ENCODE data around the gene MISFA.

The MISFA gene

DNA sequence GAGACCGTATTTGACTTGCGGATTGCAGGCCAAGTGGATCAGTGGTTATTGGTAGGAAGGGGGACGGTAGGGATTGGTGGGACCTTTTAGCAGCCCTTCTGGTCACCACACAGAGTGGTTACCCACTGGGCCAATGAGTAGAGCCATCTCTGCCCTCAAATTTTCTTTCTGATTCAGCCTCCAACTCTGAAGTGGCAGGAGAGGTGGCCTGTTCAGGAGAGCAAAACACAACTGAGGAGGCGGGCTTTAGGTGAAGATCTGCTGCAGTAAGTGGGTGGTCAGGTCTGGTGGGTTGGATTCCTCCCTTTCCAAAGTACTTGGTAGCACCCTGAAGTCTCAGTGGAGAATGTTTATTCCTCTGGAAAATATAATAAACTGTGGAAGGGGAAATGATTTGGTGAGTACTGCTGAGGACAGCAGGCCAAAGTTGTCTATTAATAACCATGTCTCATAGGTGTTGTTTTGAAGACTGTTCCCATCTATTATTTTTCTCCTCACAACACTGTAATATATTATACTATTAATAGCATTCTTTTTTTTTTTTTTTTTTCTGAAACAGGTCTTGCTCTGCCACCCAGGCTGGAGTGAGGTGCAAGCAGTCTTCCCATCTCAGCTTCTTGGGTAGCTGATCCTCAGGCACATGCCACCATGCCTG is 1.5 kb downstream of the MISFA start:
- TF ChIP-seq POLR2A (IDR thresholded peaks at IDR 0.05; ENCODE audit: low read depth, low read length) = no peak
- DNase-seq (ENCODE audit: insufficient read length, low spot score) = no peak
- FAIRE-seq = no peak

- TF ChIP-seq POLR2A (IDR thresholded peaks at IDR 0.05; ENCODE audit: low read depth, low read length) = no peak
- DNase-seq (ENCODE audit: insufficient read length, low spot score) = no peak
- no peak for FAIRE-seq
Measured at GRCh38 chr11:18608376-18608775, 8.8 kb downstream of the MISFA start.

- DNase-seq (ENCODE audit: insufficient read length, low spot score) = no peak
Measured at GRCh38 chr11:18611196-18611595, 11.6 kb downstream of the MISFA start.

DNA sequence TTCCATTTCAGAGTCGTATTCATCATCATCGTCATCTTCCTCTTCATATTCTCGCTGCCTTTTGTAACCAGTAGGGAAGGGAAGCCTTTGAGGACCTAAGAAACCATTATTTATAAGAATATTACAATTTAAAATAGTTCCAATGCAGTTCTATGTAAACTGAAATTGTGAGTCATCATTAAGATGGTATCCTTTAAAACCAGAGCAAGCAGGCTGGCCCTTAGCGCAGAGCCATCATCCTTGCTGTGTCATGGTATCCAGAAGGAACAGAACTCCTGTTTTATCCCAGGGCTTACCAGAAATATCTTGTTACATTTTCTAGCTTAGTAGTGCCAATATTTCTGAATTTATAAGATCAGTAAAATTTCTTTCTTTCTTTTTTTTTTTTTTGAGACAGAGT is 12.8 kb downstream of the MISFA start:
- no peak for TF ChIP-seq POLR2A (IDR thresholded peaks at IDR 0.05; ENCODE audit: low read depth, low read length)
- no peak for DNase-seq (ENCODE audit: insufficient read length, low spot score)
- no peak for FAIRE-seq

More at GRCh38 chr11:18611196-18611595, 11.6 kb downstream of the MISFA start:
- TF ChIP-seq POLR2A (IDR thresholded peaks at IDR 0.05; ENCODE audit: low read depth, low read length) = no peak
- FAIRE-seq = no peak

DNA sequence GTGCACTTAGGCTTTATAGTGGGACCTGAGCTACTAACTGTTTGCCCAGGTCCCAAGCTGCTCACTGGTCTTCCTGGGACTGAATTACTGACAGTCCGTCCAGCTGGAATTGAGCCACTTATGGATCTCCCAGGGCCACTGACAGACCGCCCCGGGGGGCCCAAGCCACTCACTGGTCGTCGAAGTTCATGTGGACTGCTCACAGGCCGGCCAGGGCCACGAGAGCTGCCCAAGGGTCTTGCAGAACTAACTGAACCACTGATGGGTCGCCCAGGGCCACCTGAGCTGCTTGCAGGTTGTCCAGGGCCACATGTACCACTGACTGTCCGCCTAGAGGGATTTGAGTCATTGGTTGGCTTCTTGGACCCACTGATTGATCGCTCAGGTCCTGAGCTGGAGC is 15.1 kb downstream of the MISFA start:
- FAIRE-seq = no peak
- no peak for DNase-seq (ENCODE audit: insufficient read length, low spot score)
- no peak for TF ChIP-seq POLR2A (IDR thresholded peaks at IDR 0.05; ENCODE audit: low read depth, low read length)

DNA sequence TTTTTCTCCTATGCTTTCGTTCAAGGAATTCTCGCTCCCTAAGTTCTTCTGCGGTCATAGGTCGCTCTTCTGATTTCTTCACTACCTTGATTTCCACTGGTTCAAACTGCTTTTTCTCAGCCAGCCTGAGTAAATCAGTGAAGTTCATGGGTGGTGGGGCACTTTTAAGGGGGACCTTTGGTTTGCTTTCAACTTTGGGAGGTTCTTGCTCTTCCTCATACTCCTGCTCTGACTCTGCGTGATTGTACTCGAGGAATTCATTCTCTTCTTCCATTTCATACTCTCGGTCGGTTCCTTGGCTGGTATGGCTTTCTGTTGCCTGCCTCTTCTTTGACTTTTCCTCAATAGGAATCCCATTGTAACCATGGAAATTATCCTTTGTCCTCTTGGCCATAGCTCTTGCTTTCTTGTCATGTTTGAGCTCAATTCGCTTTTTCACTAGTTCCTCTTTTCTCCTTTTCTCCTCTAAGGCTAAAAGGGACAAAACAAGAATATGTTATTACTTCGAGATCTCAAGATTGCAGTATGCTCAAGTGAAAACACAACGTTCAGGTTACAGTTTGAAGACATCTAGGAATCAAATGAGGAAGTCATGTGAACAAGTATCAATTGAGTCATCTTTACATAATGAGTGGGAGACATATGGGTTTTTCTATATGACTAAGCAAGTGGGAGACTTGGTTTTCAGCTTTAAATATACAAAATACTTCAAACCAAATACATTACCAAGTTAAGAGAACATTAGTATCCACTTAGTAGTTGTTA is 16.2 kb downstream of the MISFA start:
- no peak for FAIRE-seq
- no peak for DNase-seq (ENCODE audit: insufficient read length, low spot score)
- TF ChIP-seq POLR2A (IDR thresholded peaks at IDR 0.05; ENCODE audit: low read depth, low read length) = no peak

DNA sequence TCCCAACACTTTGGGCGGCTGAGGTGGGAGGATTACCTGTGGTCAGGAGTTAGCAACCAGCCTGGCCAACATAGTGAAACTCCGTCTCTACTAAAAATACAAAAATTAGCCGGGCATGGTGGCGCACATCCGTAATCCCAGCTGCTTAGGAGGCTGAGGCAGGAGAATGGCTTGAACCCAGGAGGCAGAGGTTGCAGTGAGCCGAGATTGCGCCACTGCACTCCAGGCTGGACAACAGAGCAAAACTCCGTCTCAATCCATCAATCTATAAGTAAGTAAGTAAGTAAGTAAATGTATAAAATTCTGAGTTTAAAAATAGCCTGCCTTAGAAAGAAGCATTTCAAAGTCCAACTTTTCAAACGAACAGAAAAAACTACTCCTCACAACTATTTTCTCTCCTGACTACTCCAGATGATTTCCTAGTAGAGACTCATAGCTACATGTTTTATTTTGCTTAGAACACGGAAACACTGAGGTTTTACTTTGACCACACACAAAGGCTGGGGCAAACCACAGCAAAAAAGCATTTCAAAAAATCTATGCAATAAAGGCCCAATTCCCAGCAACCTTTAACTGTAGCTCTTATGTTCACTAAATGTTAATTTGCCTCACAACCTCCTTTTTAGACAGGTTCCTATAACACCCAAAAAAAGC is 18.2 kb downstream of the MISFA start:
- FAIRE-seq (no peak), DNase-seq (ENCODE audit: insufficient read length, low spot score) (no peak)
- TF ChIP-seq POLR2A (IDR thresholded peaks at IDR 0.05; ENCODE audit: low read depth, low read length) = no peak

DNA sequence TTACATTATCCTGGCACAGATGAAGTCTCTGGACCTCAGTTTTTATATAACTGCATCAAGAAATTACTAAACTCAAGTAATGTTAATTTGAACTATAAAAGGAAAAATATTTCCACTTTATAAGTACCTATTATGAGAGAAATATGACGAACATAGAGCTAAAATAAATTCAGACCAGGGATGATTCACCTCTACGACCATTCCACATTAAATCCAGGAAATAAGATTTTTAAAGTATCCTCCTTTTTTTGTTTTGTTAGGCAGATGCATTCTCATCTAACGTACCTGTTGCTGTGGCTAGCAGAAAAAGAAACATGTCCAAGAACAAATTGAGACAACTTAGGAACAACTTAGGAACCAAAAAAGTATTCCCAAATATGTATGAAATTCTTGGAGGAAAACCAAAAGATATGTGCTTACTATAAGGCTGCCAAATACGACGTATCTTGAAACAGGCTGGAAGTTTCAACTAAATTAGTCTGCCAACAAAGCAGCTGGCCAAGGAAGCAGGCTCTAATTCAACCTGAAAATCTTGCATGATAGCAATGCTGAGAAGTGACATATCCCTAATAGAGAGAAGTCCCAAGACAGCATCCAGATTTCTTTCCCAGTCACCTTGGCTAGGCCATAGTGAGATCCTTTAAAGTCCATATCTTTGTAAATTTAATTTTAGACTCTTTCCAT is 18.9 kb downstream of the MISFA start:
- no peak for FAIRE-seq
- no peak for DNase-seq (ENCODE audit: insufficient read length, low spot score)
- no peak for TF ChIP-seq POLR2A (IDR thresholded peaks at IDR 0.05; ENCODE audit: low read depth, low read length)

GRCh38 chr11:18623707-18624106 is 24.1 kb downstream of the MISFA start:
- no peak for TF ChIP-seq POLR2A (IDR thresholded peaks at IDR 0.05; ENCODE audit: low read depth, low read length)
- DNase-seq (ENCODE audit: insufficient read length, low spot score) (no peak), FAIRE-seq (no peak)

- no peak for TF ChIP-seq POLR2A (IDR thresholded peaks at IDR 0.05; ENCODE audit: low read depth, low read length)
- no peak for FAIRE-seq
- no peak for DNase-seq (ENCODE audit: insufficient read length, low spot score)
Measured at GRCh38 chr11:18624161-18624560, 24.6 kb downstream of the MISFA start.

GRCh38 chr11:18632841-18633240 is 33.3 kb downstream of the MISFA start:
- no peak for DNase-seq (ENCODE audit: insufficient read length, low spot score)
- no peak for FAIRE-seq
- no peak for TF ChIP-seq POLR2A (IDR thresholded peaks at IDR 0.05; ENCODE audit: low read depth, low read length)

DNA sequence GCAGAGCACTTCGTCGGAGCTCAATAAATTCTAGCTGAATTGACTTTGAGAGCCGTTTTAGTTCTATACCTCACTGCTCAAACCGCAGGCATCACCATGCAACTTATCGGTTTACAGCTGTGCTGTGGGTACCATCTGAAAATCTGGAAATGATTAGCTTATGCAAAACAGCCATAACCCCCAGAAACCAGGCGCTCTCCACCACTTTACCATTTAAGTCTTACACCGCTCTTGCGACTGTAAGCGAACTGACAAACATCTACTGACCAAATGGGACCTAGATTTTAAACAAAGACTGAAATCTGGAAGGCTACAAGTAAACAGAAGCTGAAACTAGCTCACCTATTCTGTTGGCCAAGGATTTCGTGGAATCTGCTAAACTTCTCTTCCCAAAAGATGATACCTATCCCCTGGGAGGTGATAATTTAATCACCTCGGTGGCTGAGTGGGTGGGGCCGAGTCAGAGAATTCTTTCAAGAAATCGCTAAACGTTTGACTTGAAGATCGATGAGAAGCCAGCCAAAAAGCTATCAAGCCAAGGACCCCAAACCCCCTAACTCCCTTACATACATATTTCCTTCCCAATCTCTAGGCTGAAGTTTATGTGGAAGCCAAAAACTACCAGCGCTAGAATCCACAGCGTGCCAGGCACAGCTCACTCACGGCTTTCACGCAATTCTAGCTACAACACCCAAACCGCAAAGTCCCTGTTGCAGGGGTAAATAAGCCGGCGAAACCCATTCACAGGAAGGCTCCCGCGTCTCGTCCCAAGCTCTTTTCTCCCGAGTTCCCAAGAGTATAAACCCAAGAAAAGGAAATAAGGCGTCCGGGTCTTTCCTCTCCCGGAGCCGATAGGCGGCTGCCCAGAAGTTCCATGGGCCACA is 33.9 kb downstream of the MISFA start:
- DNase-seq (ENCODE audit: insufficient read length, low spot score) = no peak
- TF ChIP-seq POLR2A (IDR thresholded peaks at IDR 0.05; ENCODE audit: low read depth, low read length) = no peak

More for the DNA sequence above, 33.9 kb downstream of the MISFA start:
- FAIRE-seq = no peak

All from H54 (cell line).